ENCODE data around the gene SCAMP2.

DNA sequence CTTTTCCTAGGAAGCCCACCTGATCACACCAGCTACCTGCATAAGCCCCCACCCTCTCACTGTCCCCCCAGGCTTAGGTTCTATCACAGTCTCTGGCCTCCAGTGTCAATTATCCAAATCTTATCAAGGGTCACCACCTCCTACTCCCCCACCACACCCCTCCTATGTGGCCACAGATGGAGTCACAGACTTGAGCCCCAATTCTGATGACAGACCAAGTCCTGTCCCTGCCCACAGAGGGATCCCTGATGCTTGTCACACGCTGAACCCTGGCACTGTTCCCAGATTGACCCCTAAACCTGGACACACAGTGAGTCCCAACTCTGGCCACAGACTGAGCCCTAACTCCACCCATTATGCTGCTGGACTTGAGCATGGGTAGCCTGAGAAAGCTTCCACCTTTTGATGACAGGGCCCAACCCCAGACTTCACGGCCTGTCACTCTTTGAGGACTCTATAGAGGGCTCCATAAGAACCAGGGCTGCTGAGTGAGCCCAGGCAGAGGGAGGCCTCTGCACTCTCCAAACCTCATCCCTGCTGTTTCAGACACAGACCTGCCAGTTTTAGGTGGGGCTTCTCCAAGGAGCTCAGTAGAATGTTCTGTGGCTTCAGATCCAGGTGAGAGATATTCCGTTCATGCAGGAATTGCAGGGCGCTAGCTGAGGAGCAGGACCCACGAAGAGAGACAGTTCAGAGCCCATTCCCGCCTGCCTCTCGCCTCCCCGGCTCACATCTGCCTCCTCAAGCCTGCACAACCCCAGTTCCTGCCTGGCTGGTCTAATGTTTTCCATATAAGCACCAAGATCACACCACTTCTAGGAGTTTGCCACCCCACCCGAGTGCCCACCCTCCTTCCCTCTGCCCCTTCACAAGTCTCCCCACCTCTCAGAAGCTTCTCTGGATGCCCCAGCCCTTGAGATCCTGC is 32.1 kb downstream of the SCAMP2 start:
- no peak for TF ChIP-seq POLR2AphosphoS5 (IDR thresholded peaks at IDR 0.05)
- TF ChIP-seq POLR2A (IDR thresholded peaks at IDR 0.05), result no peak
